ENCODE measurements around the gene EDARADD. TPM values are rescaled to one million over a fixed set of nuclear protein-coding genes. Genes with fewer than 3 reads are reported as not detected.
"Not testable (repeated sequence)": the region's sequence is repeated elsewhere in the genome, so short reads cannot be mapped to it uniquely, and the experiment has no call there.

The EDARADD gene
- total and polyA plus RNA-seq, 2 experiments from 2014 or later, result 0.86 to 1.7 TPM

- Histone ChIP-seq H3K9me2 (ENCODE audit: insufficient read depth) (no peaks in the 10 kb centered on the region), H4K20me1 (ENCODE audit: insufficient read depth) (no peaks in the 10 kb centered on the region), H3K9ac (no peak overlapping the region), H3K27ac (no peak overlapping the region), H3K9me3 (ENCODE audit: low read depth) (no peaks in the 10 kb centered on the region), H2AFZ (no peak overlapping the region), H3K36me3 (ENCODE audit: low read depth) (no peaks in the 10 kb centered on the region), H3K4me3 (no peak overlapping the region), H3K79me2 (ENCODE audit: insufficient read depth) (no peaks in the 10 kb centered on the region), H3F3A (ENCODE audit: insufficient read depth) (no peaks in the 10 kb centered on the region), H3K4me2 (ENCODE audit: unreplicated experiment) (no peak overlapping the region), H3K27me3 (replicated peaks; ENCODE audit: insufficient read depth) (no peaks in the 10 kb centered on the region), H3K4me1 (ENCODE audit: insufficient read depth) (no peaks in the 10 kb centered on the region)
- in situ Hi-C loops (cut with MboI), result no loop called here
- DNase-seq, result no peak
- TF ChIP-seq EZH2 (IDR thresholded peaks at IDR 0.05; ENCODE audit: insufficient read depth, poor library complexity, severe bottlenecking), result no peak
- TF ChIP-seq EZH2phosphoT487 (IDR thresholded peaks at IDR 0.05; ENCODE audit: insufficient read depth, low read depth), result no peak
- 55 to 56% methylated on average over 3 of the region's 3 CpGs for WGBS, 2 experiments (ENCODE audit: low coverage in 1 of 2, low lambda C conversion rate in 2 of 2, missing lambda C conversion rate in 2 of 2)
Measured at GRCh38 chr1:236460103-236460502, 66.0 kb downstream of the EDARADD start.

- H3K9me2 ChIP-seq (ENCODE audit: insufficient read depth); H3K27me3 ChIP-seq (replicated peaks; ENCODE audit: insufficient read depth); H3K36me3 ChIP-seq (ENCODE audit: low read depth); H3K4me1 ChIP-seq (ENCODE audit: insufficient read depth); H4K20me1 ChIP-seq (ENCODE audit: insufficient read depth); H3K4me3 ChIP-seq; DNase-seq; H3K9ac ChIP-seq; in situ Hi-C loops (cut with MboI); H3K27ac ChIP-seq; H3K79me2 ChIP-seq (ENCODE audit: insufficient read depth); H3K4me2 ChIP-seq (ENCODE audit: unreplicated experiment); H2AFZ ChIP-seq; H3F3A ChIP-seq (ENCODE audit: insufficient read depth); H3K9me3 ChIP-seq (ENCODE audit: low read depth): not testable (repeated sequence)
- 68 to 77% methylated on average over 4 to 9 of the region's 9 CpGs for WGBS, 2 experiments (ENCODE audit: low coverage in 1 of 2, low lambda C conversion rate in 2 of 2, missing lambda C conversion rate in 2 of 2)
Measured at GRCh38 chr1:236464197-236464596, 70.1 kb downstream of the EDARADD start.

- no peak overlapping the region for H2AFZ ChIP-seq
Measured at GRCh38 chr1:236465231-236465958, 71.3 kb downstream of the EDARADD start.

GRCh38 chr1:236465959-236466303 lies 71.8 kb downstream of the EDARADD start:
- H3K9ac ChIP-seq, result no peak overlapping the region
- no peak overlapping the region for H2AFZ ChIP-seq
- no peak overlapping the region for H3K4me2 ChIP-seq (ENCODE audit: unreplicated experiment)
- in situ Hi-C loops (cut with MboI), result no loop called here
- no peaks in the 10 kb centered on the region for H4K20me1 ChIP-seq (ENCODE audit: insufficient read depth)
- no peak overlapping the region for H3K27ac ChIP-seq
- 63 to 66% methylated on average over 5 of the region's 5 CpGs for WGBS, 2 experiments (ENCODE audit: low coverage in 1 of 2, low lambda C conversion rate in 2 of 2, missing lambda C conversion rate in 2 of 2)
- TF ChIP-seq EZH2phosphoT487 (IDR thresholded peaks at IDR 0.05; ENCODE audit: insufficient read depth, low read depth) (no peak), EZH2 (IDR thresholded peaks at IDR 0.05; ENCODE audit: insufficient read depth, poor library complexity, severe bottlenecking) (no peak)
- H3K36me3 ChIP-seq (ENCODE audit: low read depth), result no peaks in the 10 kb centered on the region
- no peaks in the 10 kb centered on the region for H3K79me2 ChIP-seq (ENCODE audit: insufficient read depth)
- no peak overlapping the region for H3K4me3 ChIP-seq
- no peaks in the 10 kb centered on the region for H3K9me2 ChIP-seq (ENCODE audit: insufficient read depth)
- H3K4me1 ChIP-seq (ENCODE audit: insufficient read depth), result no peaks in the 10 kb centered on the region
- no peaks in the 10 kb centered on the region for H3F3A ChIP-seq (ENCODE audit: insufficient read depth)
- H3K27me3 ChIP-seq (replicated peaks; ENCODE audit: insufficient read depth), result 0 out of 2 replicates have a peak, but pooled peaks cover 4% of the 10 kb centered on the region
- no peaks in the 10 kb centered on the region for H3K9me3 ChIP-seq (ENCODE audit: low read depth)
- no peak for DNase-seq

More at GRCh38 chr1:236465231-236465958, 71.3 kb downstream of the EDARADD start:
- in situ Hi-C loops (cut with MboI), result no loop called here
- H3K27ac ChIP-seq, result no peak overlapping the region
- H3K9me3 ChIP-seq (ENCODE audit: low read depth), result no peaks in the 10 kb centered on the region
- H3F3A ChIP-seq (ENCODE audit: insufficient read depth), result no peaks in the 10 kb centered on the region
- H3K4me1 ChIP-seq (ENCODE audit: insufficient read depth), result no peaks in the 10 kb centered on the region
- no peak overlapping the region for H3K4me3 ChIP-seq
- H3K9me2 ChIP-seq (ENCODE audit: insufficient read depth), result no peaks in the 10 kb centered on the region
- H3K27me3 ChIP-seq (replicated peaks; ENCODE audit: insufficient read depth), result 0 out of 2 replicates have a peak, but pooled peaks cover 4% of the 10 kb centered on the region
- H3K4me2 ChIP-seq (ENCODE audit: unreplicated experiment), result no peak overlapping the region
- 48 to 52% methylated on average over 9 of the region's 9 CpGs for WGBS, 2 experiments (ENCODE audit: low coverage in 1 of 2, low lambda C conversion rate in 2 of 2, missing lambda C conversion rate in 2 of 2)
- no peak for DNase-seq
- TF ChIP-seq EZH2 (IDR thresholded peaks at IDR 0.05; ENCODE audit: insufficient read depth, poor library complexity, severe bottlenecking) (no peak), EZH2phosphoT487 (IDR thresholded peaks at IDR 0.05; ENCODE audit: insufficient read depth, low read depth) (no peak)
- H3K36me3 ChIP-seq (ENCODE audit: low read depth), result no peaks in the 10 kb centered on the region
- no peak overlapping the region for H3K9ac ChIP-seq
- H3K79me2 ChIP-seq (ENCODE audit: insufficient read depth), result no peaks in the 10 kb centered on the region
- H4K20me1 ChIP-seq (ENCODE audit: insufficient read depth), result no peaks in the 10 kb centered on the region

GRCh38 chr1:236467327-236467641 lies 73.2 kb downstream of the EDARADD start:
- in situ Hi-C loops (cut with MboI), result no loop called here

More at GRCh38 chr1:236467327-236467641, 73.2 kb downstream of the EDARADD start:
- no peak overlapping the region for H2AFZ ChIP-seq
- H3K27ac ChIP-seq, result no peak overlapping the region
- no peaks in the 10 kb centered on the region for H3K36me3 ChIP-seq (ENCODE audit: low read depth)
- no peaks in the 10 kb centered on the region for H3K9me2 ChIP-seq (ENCODE audit: insufficient read depth)
- WGBS, 2 experiments (ENCODE audit: low coverage in 1 of 2, low lambda C conversion rate in 2 of 2, missing lambda C conversion rate in 2 of 2), result 62 to 76% methylated on average over 4 to 5 of the region's 5 CpGs
- no peaks in the 10 kb centered on the region for H3F3A ChIP-seq (ENCODE audit: insufficient read depth)
- no peak overlapping the region for H3K4me3 ChIP-seq
- H3K27me3 ChIP-seq (replicated peaks; ENCODE audit: insufficient read depth), result 0 out of 2 replicates have a peak, but pooled peaks cover 9% of the 10 kb centered on the region
- H4K20me1 ChIP-seq (ENCODE audit: insufficient read depth), result no peaks in the 10 kb centered on the region
- H3K4me1 ChIP-seq (ENCODE audit: insufficient read depth), result no peaks in the 10 kb centered on the region
- H3K79me2 ChIP-seq (ENCODE audit: insufficient read depth), result no peaks in the 10 kb centered on the region
- no peak overlapping the region for H3K4me2 ChIP-seq (ENCODE audit: unreplicated experiment)
- no peak overlapping the region for H3K9ac ChIP-seq
- no peaks in the 10 kb centered on the region for H3K9me3 ChIP-seq (ENCODE audit: low read depth)
- DNase-seq, result no peak
- TF ChIP-seq EZH2phosphoT487 (IDR thresholded peaks at IDR 0.05; ENCODE audit: insufficient read depth, low read depth), result no peak
- TF ChIP-seq EZH2 (IDR thresholded peaks at IDR 0.05; ENCODE audit: insufficient read depth, poor library complexity, severe bottlenecking), result no peak

All from GM23248 (cell line).